Esophagus muscularis mucosa (tissue), 4 donors: ENCODE data around the gene FAM216B.

Experiments
- CTCF ChIP-seq, 3 experiments: fragments of 200-600 bp in 2 of 3; fragments of 450-650 bp in 1 of 3; sonication (generic) in 2 of 3; IDR thresholded peaks; one replicate each; pipeline ENCODE4 v1.5.1; 2017 to 2019; ENCODE audit warnings: antibody characterized with exemption in 3 of 3, mild to moderate bottlenecking in 2 of 3, moderate library complexity in 1 of 3
- EP300 ChIP-seq: sonication (generic); formaldehyde crosslinking; IDR thresholded peaks from one replicate; pipeline ENCODE4 v1.6.1; 2017; ENCODE audit warnings: antibody characterized with exemption
- POLR2A ChIP-seq: fragments of 450-650 bp; IDR thresholded peaks from one replicate; pipeline ENCODE4 v1.6.1; 2017; ENCODE audit warnings: antibody characterized with exemption, moderate library complexity, mild to moderate bottlenecking, low read depth
- POLR2AphosphoS5 ChIP-seq, 2 donors: sonication (generic); formaldehyde crosslinking; IDR thresholded peaks; one replicate each; pipeline ENCODE4 v1.6.1; 2017; ENCODE audit warnings: antibody characterized with exemption in 2 of 2

- TF ChIP-seq EP300 = no peak
- no peak for TF ChIP-seq CTCF (IDR thresholded peaks at IDR 0.05)
- TF ChIP-seq POLR2AphosphoS5 (IDR thresholded peaks at IDR 0.05) = no peak
- TF ChIP-seq POLR2A = no peak
These were observed 51.1 kb downstream of the FAM216B start for GRCh38 chr13:42832341-42833096.
